Measurements from ENCODE around the gene ZNF195.
"Not testable (repeated sequence)": the region's sequence is repeated elsewhere in the genome, so short reads cannot be mapped to it uniquely, and the experiment has no call there.

DNA sequence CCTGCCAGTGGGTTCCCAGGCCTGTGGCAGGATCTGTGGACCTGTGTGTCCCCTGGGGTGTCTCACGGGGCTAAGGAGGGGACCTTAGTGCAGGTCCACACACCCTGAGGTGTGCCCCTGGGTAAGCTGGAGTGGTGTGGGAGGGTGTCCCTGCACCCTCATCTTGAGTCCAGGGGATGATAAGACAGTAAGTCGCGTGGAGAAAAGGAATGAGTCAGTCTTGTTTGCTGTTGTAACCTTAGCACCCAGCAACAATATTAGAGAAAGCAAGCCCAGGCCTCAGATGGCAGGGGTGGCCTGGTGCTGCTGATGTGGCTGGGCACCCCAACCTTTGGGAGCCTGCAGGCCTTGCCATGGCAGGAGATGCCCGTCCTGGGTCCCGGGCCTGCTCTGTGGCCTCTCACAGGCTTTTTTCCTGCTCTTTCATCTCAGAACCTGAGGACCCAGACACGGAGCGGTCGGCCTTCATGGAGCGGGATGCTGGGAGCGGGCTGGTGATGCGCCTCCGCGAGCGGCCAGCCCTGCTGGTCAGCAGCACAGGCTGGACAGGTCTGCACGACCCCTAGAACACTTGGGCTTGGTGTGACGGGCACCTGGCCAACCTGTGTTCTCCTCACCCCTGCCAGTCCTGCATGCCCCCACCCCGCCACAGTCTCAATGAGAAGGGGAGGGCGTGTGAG is 23.4 kb upstream of the ZNF195 start:
- TF ChIP-seq, protein P1, sequence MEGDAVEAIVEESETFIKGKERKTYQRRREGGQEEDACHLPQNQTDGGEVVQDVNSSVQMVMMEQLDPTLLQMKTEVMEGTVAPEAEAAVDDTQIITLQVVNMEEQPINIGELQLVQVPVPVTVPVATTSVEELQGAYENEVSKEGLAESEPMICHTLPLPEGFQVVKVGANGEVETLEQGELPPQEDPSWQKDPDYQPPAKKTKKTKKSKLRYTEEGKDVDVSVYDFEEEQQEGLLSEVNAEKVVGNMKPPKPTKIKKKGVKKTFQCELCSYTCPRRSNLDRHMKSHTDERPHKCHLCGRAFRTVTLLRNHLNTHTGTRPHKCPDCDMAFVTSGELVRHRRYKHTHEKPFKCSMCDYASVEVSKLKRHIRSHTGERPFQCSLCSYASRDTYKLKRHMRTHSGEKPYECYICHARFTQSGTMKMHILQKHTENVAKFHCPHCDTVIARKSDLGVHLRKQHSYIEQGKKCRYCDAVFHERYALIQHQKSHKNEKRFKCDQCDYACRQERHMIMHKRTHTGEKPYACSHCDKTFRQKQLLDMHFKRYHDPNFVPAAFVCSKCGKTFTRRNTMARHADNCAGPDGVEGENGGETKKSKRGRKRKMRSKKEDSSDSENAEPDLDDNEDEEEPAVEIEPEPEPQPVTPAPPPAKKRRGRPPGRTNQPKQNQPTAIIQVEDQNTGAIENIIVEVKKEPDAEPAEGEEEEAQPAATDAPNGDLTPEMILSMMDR (IDR thresholded peaks at IDR 0.05): not testable (repeated sequence)
- not testable (repeated sequence) for TF ChIP-seq POLR2A (IDR thresholded peaks at IDR 0.05)

Data from lower leg skin (tissue), 3 donors.